GM21619 (cell line): ENCODE measurements around the gene GRIN2C.

Source experiments
- ATAC-seq: cut with Tn5 transposase; IDR thresholded peaks from one replicate; pipeline ENCODE4 v1.9.1; 2021; ENCODE audit not compliant: unreplicated experiment

Gene GRIN2C

GRCh38 chr17:74864866-74865395 lies 5.2 kb upstream of the GRIN2C start:
- ATAC-seq, result no peak

GRCh38 chr17:74864297-74864865 lies 4.7 kb upstream of the GRIN2C start:
- ATAC-seq, result no peak

GRCh38 chr17:74863420-74864296 lies 4.0 kb upstream of the GRIN2C start:
- no peak for ATAC-seq

- no peak for ATAC-seq
Observed at GRCh38 chr17:74862919-74863318, 3.2 kb upstream of the GRIN2C start.

- ATAC-seq, result no peak
Observed at GRCh38 chr17:74862108-74862901, 2.6 kb upstream of the GRIN2C start.

GRCh38 chr17:74861662-74862107 lies 2.0 kb upstream of the GRIN2C start:
- ATAC-seq, result no peak

GRCh38 chr17:74860872-74861661 lies 1.4 kb upstream of the GRIN2C start:
- ATAC-seq, result no peak

- no peak for ATAC-seq
Observed at GRCh38 chr17:74860229-74860871, 665 bp upstream of the GRIN2C start.

GRCh38 chr17:74858672-74859458 lies 820 bp downstream of the GRIN2C start:
- no peak for ATAC-seq

GRCh38 chr17:74857191-74857590 lies 2.5 kb downstream of the GRIN2C start:
- no peak for ATAC-seq

GRCh38 chr17:74856112-74856511 lies 3.6 kb downstream of the GRIN2C start:
- no peak for ATAC-seq

- no peak for ATAC-seq
Observed at GRCh38 chr17:74855323-74855722, 4.4 kb downstream of the GRIN2C start.

GRCh38 chr17:74854792-74855191 lies 4.9 kb downstream of the GRIN2C start:
- ATAC-seq, result no peak

- ATAC-seq, result no peak
Observed at GRCh38 chr17:74853669-74854068, 6.0 kb downstream of the GRIN2C start.

GRCh38 chr17:74853048-74853397 lies 6.7 kb downstream of the GRIN2C start:
- ATAC-seq, result no peak

- no peak for ATAC-seq
Observed at GRCh38 chr17:74852237-74853047, 7.2 kb downstream of the GRIN2C start.

- no peak for ATAC-seq
Observed at GRCh38 chr17:74851612-74852236, 8.0 kb downstream of the GRIN2C start.

GRCh38 chr17:74850914-74851313 lies 8.8 kb downstream of the GRIN2C start:
- ATAC-seq, result no peak
